ENCODE data around the gene NECTIN4.

The NECTIN4 gene

GRCh38 chr1:161089251-161089924 lies at the start of gene NECTIN4:
Gene NECTIN4, minus strand, starts transcription at chr1:161089558. Its CDS starts 262 bp downstream, at chr1:161089296.
- H3K9me2 ChIP-seq (replicated peaks; ENCODE audit: insufficient read depth, low read length): no peaks in the 10 kb centered on the region
- H3K9me3 ChIP-seq (ENCODE audit: insufficient read depth, low read length): no peaks in the 10 kb centered on the region
- H4K20me1 ChIP-seq (ENCODE audit: low read depth, low read length): no peaks in the 10 kb centered on the region
- TF ChIP-seq CTCF (IDR thresholded peaks at IDR 0.05; ENCODE audit: insufficient read depth, low read length, poor library complexity, severe bottlenecking) (no peak), EZH2phosphoT487 (conservative IDR thresholded peaks at IDR 0.05; ENCODE audit: low read length) (no peak)
- no peaks in the 10 kb centered on the region for H3K79me2 ChIP-seq (ENCODE audit: insufficient read depth, low read length)
- H2AFZ ChIP-seq (ENCODE audit: low read depth, low read length, severe bottlenecking): no peak within 1 kb of the TSS
- no peak within 1 kb of the TSS for H3K27ac ChIP-seq (ENCODE audit: low read depth, low read length)
- H3K4me2 ChIP-seq (ENCODE audit: low read depth, low read length, poor library complexity, severe bottlenecking): no peak within 1 kb of the TSS
- H3F3A ChIP-seq (ENCODE audit: insufficient read depth): no peaks in the 10 kb centered on the region
- H3K9ac ChIP-seq (ENCODE audit: low read length): no peak within 1 kb of the TSS
- H3K27me3 ChIP-seq (ENCODE audit: low read length): no peaks in the 10 kb centered on the region
- no peak within 1 kb of the TSS for H3K4me3 ChIP-seq (ENCODE audit: insufficient read depth, low read length, poor library complexity, severe bottlenecking)
- no peaks in the 10 kb centered on the region for H3K36me3 ChIP-seq (ENCODE audit: low read length)

- Histone ChIP-seq H3K79me2 (ENCODE audit: insufficient read depth, low read length) (peaks cover 6% of the 10 kb centered on the region), H3K9me2 (replicated peaks; ENCODE audit: insufficient read depth, low read length) (no peaks in the 10 kb centered on the region), H2AFZ (ENCODE audit: low read depth, low read length, severe bottlenecking) (no peak overlapping the region), H3K27ac (ENCODE audit: low read depth, low read length) (no peak overlapping the region), H3F3A (ENCODE audit: insufficient read depth) (peaks cover 12% of the 10 kb centered on the region), H3K9ac (ENCODE audit: low read length) (no peak overlapping the region), H3K9me3 (ENCODE audit: insufficient read depth, low read length) (no peaks in the 10 kb centered on the region), H3K4me3 (ENCODE audit: insufficient read depth, low read length, poor library complexity, severe bottlenecking) (no peak overlapping the region), H4K20me1 (ENCODE audit: low read depth, low read length) (no peaks in the 10 kb centered on the region), H3K36me3 (ENCODE audit: low read length) (no peaks in the 10 kb centered on the region), H3K4me2 (ENCODE audit: low read depth, low read length, poor library complexity, severe bottlenecking) (no peak overlapping the region), H3K27me3 (ENCODE audit: low read length) (no peaks in the 10 kb centered on the region)
- TF ChIP-seq CTCF (IDR thresholded peaks at IDR 0.05; ENCODE audit: insufficient read depth, low read length, poor library complexity, severe bottlenecking): no peak
- no peak for TF ChIP-seq EZH2phosphoT487 (conservative IDR thresholded peaks at IDR 0.05; ENCODE audit: low read length)
Measured at GRCh38 chr1:161138431-161138830, 49.1 kb upstream of the NECTIN4 start.

- TF ChIP-seq CTCF (IDR thresholded peaks at IDR 0.05; ENCODE audit: insufficient read depth, low read length, poor library complexity, severe bottlenecking) (no peak), EZH2phosphoT487 (conservative IDR thresholded peaks at IDR 0.05; ENCODE audit: low read length) (no peak)
- Histone ChIP-seq H3K4me3 (ENCODE audit: insufficient read depth, low read length, poor library complexity, severe bottlenecking) (no peak overlapping the region), H3K27ac (ENCODE audit: low read depth, low read length) (no peak overlapping the region), H3K79me2 (ENCODE audit: insufficient read depth, low read length) (peaks cover 10% of the 10 kb centered on the region), H3K9me2 (replicated peaks; ENCODE audit: insufficient read depth, low read length) (no peaks in the 10 kb centered on the region), H3K27me3 (ENCODE audit: low read length) (no peaks in the 10 kb centered on the region), H3K9me3 (ENCODE audit: insufficient read depth, low read length) (no peaks in the 10 kb centered on the region), H4K20me1 (ENCODE audit: low read depth, low read length) (no peaks in the 10 kb centered on the region), H3K4me2 (ENCODE audit: low read depth, low read length, poor library complexity, severe bottlenecking) (no peak overlapping the region), H2AFZ (ENCODE audit: low read depth, low read length, severe bottlenecking) (no peak overlapping the region), H3K9ac (ENCODE audit: low read length) (no peak overlapping the region), H3K36me3 (ENCODE audit: low read length) (no peaks in the 10 kb centered on the region), H3F3A (ENCODE audit: insufficient read depth) (peaks cover 12% of the 10 kb centered on the region)
Measured at GRCh38 chr1:161137881-161138280, 48.5 kb upstream of the NECTIN4 start.
